ENCODE data around the gene ZC3H14. TPM values are rescaled to one million over a fixed set of nuclear protein-coding genes. Genes with fewer than 3 reads are reported as not detected.

The ZC3H14 gene
- total and polyA plus RNA-seq, 7 donors: 23.4 to 89.5 (median 80.4) TPM

- WGBS, 2 donors: 12 to 16% methylated on average over 23 of the region's 23 CpGs
- peak; percentile 69 for DNase-seq
These were observed 10.8 kb upstream of the ZC3H14 start for GRCh38 chr14:88551980-88552431.

GRCh38 chr14:88552876-88553275 is 10.0 kb upstream of the ZC3H14 start:
- peaks cover 0 to 45% (median 34%) of the 10 kb centered on the region in 4 donors for H3K4me1 ChIP-seq
- intact Hi-C loops (cut with DNase I): loop anchor here (5.0 to 10.0 kb wide), 3 partner anchors 168 to 561 kb away; partner anchors contain the start of genes GALC, SPATA7 and TTC8
- 17 to 55% methylated on average over 2 of the region's 2 CpGs for WGBS, 2 donors
- DNase-seq: no peak
- peaks cover 0 to 23% (median 0%) of the 10 kb centered on the region in 4 donors for H3K36me3 ChIP-seq
- TF ChIP-seq POLR2A (IDR thresholded peaks at IDR 0.05): no peak
- no peak for TF ChIP-seq POLR2AphosphoS5 (IDR thresholded peaks at IDR 0.05)
- no peak for TF ChIP-seq CTCF (IDR thresholded peaks at IDR 0.05)
- TF ChIP-seq EP300 (IDR thresholded peaks at IDR 0.05): no peak
- H3K9me3 ChIP-seq: no peaks in the 10 kb centered on the region
- H3K4me3 ChIP-seq: peak overlapping the region in 1 of 4 donors; percentile 75
- H3K27me3 ChIP-seq: no peaks in the 10 kb centered on the region
- H3K27ac ChIP-seq: peak overlapping the region in 3 of 4 donors; percentile 81 to 90 (median 85)

More at GRCh38 chr14:88551980-88552431, 10.8 kb upstream of the ZC3H14 start:
- peak overlapping the region; percentile 56 to 75 (median 61) for H3K4me3 ChIP-seq
- H3K27ac ChIP-seq: peak overlapping the region; percentile 73 to 90 (median 83)
- intact Hi-C loops (cut with DNase I): loop anchor here (1.0 to 10.0 kb wide), 4 partner anchors 60 to 560 kb away; partner anchors contain the start of genes GALC, SPATA7 and TTC8
- no peak for TF ChIP-seq POLR2A (IDR thresholded peaks at IDR 0.05)
- no peak for TF ChIP-seq POLR2AphosphoS5 (IDR thresholded peaks at IDR 0.05)
- no peak for TF ChIP-seq CTCF (IDR thresholded peaks at IDR 0.05)
- H3K36me3 ChIP-seq: peaks cover 0 to 30% (median 3%) of the 10 kb centered on the region in 4 donors
- H3K4me1 ChIP-seq: peaks cover 0 to 45% (median 34%) of the 10 kb centered on the region in 4 donors
- no peaks in the 10 kb centered on the region for H3K9me3 ChIP-seq
- no peaks in the 10 kb centered on the region for H3K27me3 ChIP-seq

GRCh38 chr14:88553886-88554456 is 8.9 kb upstream of the ZC3H14 start:
- no peaks in the 10 kb centered on the region for H3K27me3 ChIP-seq
- intact Hi-C loops (cut with DNase I): loop anchor here (5.0 to 10.0 kb wide), 3 partner anchors 169 to 562 kb away; partner anchors contain the start of genes GALC, SPATA7 and TTC8
- H3K27ac ChIP-seq: peak overlapping the region; percentile 85 to 93 (median 90)
- H3K36me3 ChIP-seq: peaks cover 0 to 14% (median 0%) of the 10 kb centered on the region in 4 donors
- TF ChIP-seq EP300 (IDR thresholded peaks at IDR 0.05) (no peak), POLR2AphosphoS5 (IDR thresholded peaks at IDR 0.05) (peak in 1 of 4 donors; percentile 3)
- no peak for DNase-seq
- peak overlapping the region; percentile 70 to 80 (median 78) for H3K4me3 ChIP-seq
- H3K4me1 ChIP-seq: peaks cover 0 to 43% (median 32%) of the 10 kb centered on the region in 4 donors
- H3K9me3 ChIP-seq: no peaks in the 10 kb centered on the region
- 2 to 5% methylated on average over 19 of the region's 19 CpGs for WGBS, 2 donors

- peaks cover 0 to 43% (median 32%) of the 10 kb centered on the region in 4 donors for H3K4me1 ChIP-seq
- intact Hi-C loops (cut with DNase I): loop anchor here (5.0 to 10.0 kb wide), 3 partner anchors 170 to 562 kb away; partner anchors contain the start of genes GALC, SPATA7 and TTC8
- no peaks in the 10 kb centered on the region for H3K9me3 ChIP-seq
- peak within 1 kb of the TSS; percentile 70 to 80 (median 78) for H3K4me3 ChIP-seq
- H3K27me3 ChIP-seq: no peaks in the 10 kb centered on the region
- H3K27ac ChIP-seq: peak within 1 kb of the TSS; percentile 85 to 93 (median 90)
- TF ChIP-seq POLR2AphosphoS5 (IDR thresholded peaks at IDR 0.05) (peak in 3 of 4 donors; percentile 31 to 79 (median 72)), POLR2A (IDR thresholded peaks at IDR 0.05) (no peak), CTCF (IDR thresholded peaks at IDR 0.05) (no peak), EP300 (IDR thresholded peaks at IDR 0.05) (no peak)
- DNase-seq: peak; percentile 88
- WGBS, 2 donors: 1% methylated on average over 103 of the region's 103 CpGs
- H3K36me3 ChIP-seq: peaks cover 0 to 7% (median 0%) of the 10 kb centered on the region in 4 donors
These were observed 8.2 kb upstream of the ZC3H14 start, which contains the start of gene PTPN21 for GRCh38 chr14:88554457-88555286. TSS of gene PTPN21 (minus strand) at chr14:88555007. CDS start at chr14:88550417, 4,590 bp downstream.

All from sigmoid colon (tissue), 7 donors.